C4-2B (cell line): ENCODE measurements around the gene ANP32D.
"Not testable (repeated sequence)": the region's sequence is repeated elsewhere in the genome, so short reads cannot be mapped to it uniquely, and the experiment has no call there.

ENCODE experiments used
- H3K27ac ChIP-seq: fragments of 450-650 bp; 2 replicates; pipeline ENCODE4 v1.5.1; 2017
- ZFX ChIP-seq: fragments of 450-650 bp; IDR thresholded peaks from 2 replicates; pipeline ENCODE4 v1.6.1; 2017
- TF ChIP-seq, protein P1 (sequence below): fragments of 450-650 bp; conservative IDR thresholded peaks from 2 replicates; pipeline ENCODE4 v1.5.1; 2017; ENCODE audit warnings: mild to moderate bottlenecking

Gene ANP32D

GRCh38 chr12:48482198-48482597, 9.8 kb downstream of the ANP32D start, which contains the start of gene C12orf54:
Gene C12orf54 (plus strand): TSS chr12:48482498. CDS start chr12:48483297, 799 bp downstream.
- TF ChIP-seq ZFX, result no peak
- TF ChIP-seq, protein P1, sequence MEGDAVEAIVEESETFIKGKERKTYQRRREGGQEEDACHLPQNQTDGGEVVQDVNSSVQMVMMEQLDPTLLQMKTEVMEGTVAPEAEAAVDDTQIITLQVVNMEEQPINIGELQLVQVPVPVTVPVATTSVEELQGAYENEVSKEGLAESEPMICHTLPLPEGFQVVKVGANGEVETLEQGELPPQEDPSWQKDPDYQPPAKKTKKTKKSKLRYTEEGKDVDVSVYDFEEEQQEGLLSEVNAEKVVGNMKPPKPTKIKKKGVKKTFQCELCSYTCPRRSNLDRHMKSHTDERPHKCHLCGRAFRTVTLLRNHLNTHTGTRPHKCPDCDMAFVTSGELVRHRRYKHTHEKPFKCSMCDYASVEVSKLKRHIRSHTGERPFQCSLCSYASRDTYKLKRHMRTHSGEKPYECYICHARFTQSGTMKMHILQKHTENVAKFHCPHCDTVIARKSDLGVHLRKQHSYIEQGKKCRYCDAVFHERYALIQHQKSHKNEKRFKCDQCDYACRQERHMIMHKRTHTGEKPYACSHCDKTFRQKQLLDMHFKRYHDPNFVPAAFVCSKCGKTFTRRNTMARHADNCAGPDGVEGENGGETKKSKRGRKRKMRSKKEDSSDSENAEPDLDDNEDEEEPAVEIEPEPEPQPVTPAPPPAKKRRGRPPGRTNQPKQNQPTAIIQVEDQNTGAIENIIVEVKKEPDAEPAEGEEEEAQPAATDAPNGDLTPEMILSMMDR, result no peak
- H3K27ac ChIP-seq, result no peak within 1 kb of the TSS

- TF ChIP-seq ZFX, result no peak
- TF ChIP-seq, protein P1, result no peak
- no peak overlapping the region for H3K27ac ChIP-seq
Measured at GRCh38 chr12:48482930-48483329, 10.6 kb downstream of the ANP32D start.

DNA sequence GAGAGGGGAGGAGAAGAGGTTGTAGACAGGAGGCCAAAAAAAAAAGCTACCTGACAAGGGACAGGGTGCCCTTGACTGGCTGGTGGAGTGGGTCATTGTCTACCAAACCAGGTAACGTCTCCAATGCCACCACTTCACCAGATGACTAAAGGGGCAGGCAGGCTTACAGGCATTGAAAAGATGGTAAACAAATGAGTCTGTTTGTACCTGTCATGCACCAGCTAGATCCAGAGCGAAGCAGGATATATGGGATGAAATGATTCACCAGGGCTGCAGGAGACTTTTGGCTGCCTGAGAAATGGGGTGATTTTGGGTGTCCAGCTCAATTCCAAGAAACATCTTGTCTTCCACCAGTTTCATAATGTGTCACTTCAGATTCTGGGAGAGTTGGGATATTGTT, 13.9 kb downstream of the ANP32D start:
- no peak overlapping the region for H3K27ac ChIP-seq
- TF ChIP-seq, protein P1, result no peak
- no peak for TF ChIP-seq ZFX

GRCh38 chr12:48486679-48487078, 14.3 kb downstream of the ANP32D start:
- TF ChIP-seq, protein P1, result no peak
- TF ChIP-seq ZFX, result no peak
- no peak overlapping the region for H3K27ac ChIP-seq

- H3K27ac ChIP-seq, result no peak overlapping the region
- TF ChIP-seq, protein P1, result no peak
- TF ChIP-seq ZFX, result no peak
Measured at GRCh38 chr12:48489012-48489411, 16.7 kb downstream of the ANP32D start.

GRCh38 chr12:48489456-48489855, 17.1 kb downstream of the ANP32D start:
- not testable (repeated sequence) for H3K27ac ChIP-seq

GRCh38 chr12:48500281-48500680, 27.9 kb downstream of the ANP32D start:
- H3K27ac ChIP-seq, result not testable (repeated sequence)

- H3K27ac ChIP-seq, result not testable (repeated sequence)
Measured at GRCh38 chr12:48506836-48507235, 34.5 kb downstream of the ANP32D start.

DNA sequence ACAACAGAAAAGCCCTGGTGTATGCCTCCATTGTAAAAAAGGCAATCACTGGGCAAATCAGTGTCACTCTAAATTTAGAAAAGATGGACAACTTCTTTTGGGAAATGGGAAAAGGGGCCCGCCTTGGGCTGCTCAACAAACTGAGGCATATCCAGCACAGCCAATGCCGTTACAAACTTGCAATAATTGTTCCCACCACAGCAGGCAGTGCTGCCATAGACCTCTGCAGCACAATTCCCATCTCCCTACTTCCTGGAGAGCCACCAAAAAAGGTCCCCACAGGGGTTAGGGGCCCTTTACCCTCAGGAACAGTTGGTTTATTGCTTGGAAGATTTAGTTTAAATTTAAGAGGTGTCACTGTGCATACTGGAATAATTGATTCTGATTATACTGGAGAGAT, 36.6 kb downstream of the ANP32D start:
- TF ChIP-seq ZFX, result no peak
- TF ChIP-seq, protein P1, result no peak

More for the DNA sequence above, 36.6 kb downstream of the ANP32D start:
- no peak overlapping the region for H3K27ac ChIP-seq
